Fibroblast of the aortic adventitia (primary cell): ENCODE measurements around the gene KCNQ1. TPM values are rescaled to one million over a fixed set of nuclear protein-coding genes. Genes with fewer than 3 reads are reported as not detected.
"Not testable (repeated sequence)": the region's sequence is repeated elsewhere in the genome, so short reads cannot be mapped to it uniquely, and the experiment has no call there.

ENCODE experiments used
- DNase-seq: peaks from one replicate; pipeline ENCODE4 v3.0.0-alpha.2; 2010; ENCODE audit warnings: low read depth
- H3K4me3 ChIP-seq: 2 replicates; pipeline ENCODE4 v1.5.1; 2011; ENCODE audit warnings: low read depth, mild to moderate bottlenecking, control low read depth, low read length, moderate library complexity
- CTCF ChIP-seq: IDR thresholded peaks from 2 replicates; pipeline ENCODE4 v1.5.1; 2011; ENCODE audit warnings: mild to moderate bottlenecking, low read length, control low read depth, inconsistent platforms; ENCODE audit not compliant: insufficient read depth
- total RNA-seq: library from RNA; depleted of rRNA; stranded (reverse); fragments of >200 nt; gene quantifications from 2 replicates; pipeline ENCODE4 v1.2.3, GENCODE V29; 2012; ENCODE audit warnings: low replicate concordance

KCNQ1 gene
- total RNA-seq, 1 donor: not detected

GRCh38 chr11:2482204-2482603 is 37.4 kb downstream of the KCNQ1 start:
- DNase-seq: no peak
- H3K4me3 ChIP-seq: no peak overlapping the region
- TF ChIP-seq CTCF: no peak

GRCh38 chr11:2482745-2483144 is 37.9 kb downstream of the KCNQ1 start:
- DNase-seq: no peak
- no peak overlapping the region for H3K4me3 ChIP-seq
- no peak for TF ChIP-seq CTCF

GRCh38 chr11:2483426-2483825 is 38.6 kb downstream of the KCNQ1 start:
- no peak for DNase-seq
- TF ChIP-seq CTCF: no peak
- H3K4me3 ChIP-seq: no peak overlapping the region

- H3K4me3 ChIP-seq: no peak overlapping the region
- DNase-seq: no peak
- no peak for TF ChIP-seq CTCF
Measured at GRCh38 chr11:2484576-2485125, 39.8 kb downstream of the KCNQ1 start.

GRCh38 chr11:2488004-2488403 is 43.2 kb downstream of the KCNQ1 start:
- no peak overlapping the region for H3K4me3 ChIP-seq
- TF ChIP-seq CTCF: no peak
- DNase-seq: no peak

- TF ChIP-seq CTCF: no peak
- DNase-seq: no peak
- no peak overlapping the region for H3K4me3 ChIP-seq
Measured at GRCh38 chr11:2489083-2489482, 44.3 kb downstream of the KCNQ1 start.

GRCh38 chr11:2497951-2498350 is 53.1 kb downstream of the KCNQ1 start:
- not testable (repeated sequence) for DNase-seq, H3K4me3 ChIP-seq
